ENCODE data around the gene ARFGAP1.
A peak's percentile ranks its signal among the peaks of the same experiment; 100 is the strongest.

ARFGAP1 gene

GRCh38 chr20:63272105-63273058 lies at the start of gene ARFGAP1:
TSS of gene ARFGAP1 (plus strand) at chr20:63272813. CDS start at chr20:63275581, 2,768 bp downstream.
- DNase-seq: peak; percentile 87 to 92

- peak; percentile 58 to 64 for DNase-seq
Observed at GRCh38 chr20:63223121-63223825, 49.3 kb upstream of the ARFGAP1 start.

GRCh38 chr20:63223826-63224207 lies 48.8 kb upstream of the ARFGAP1 start:
- no peak for DNase-seq

- no peak for DNase-seq
Observed at GRCh38 chr20:63224412-63225081, 48.1 kb upstream of the ARFGAP1 start.

GRCh38 chr20:63225082-63225454 lies 47.5 kb upstream of the ARFGAP1 start:
- no peak for DNase-seq

- no peak for DNase-seq
Observed at GRCh38 chr20:63226042-63226943, 46.3 kb upstream of the ARFGAP1 start.

- no peak for DNase-seq
Observed at GRCh38 chr20:63227260-63227659, 45.4 kb upstream of the ARFGAP1 start.

- DNase-seq: no peak
Observed at GRCh38 chr20:63228806-63229205, 43.8 kb upstream of the ARFGAP1 start.

GRCh38 chr20:63230800-63231268 lies 41.8 kb upstream of the ARFGAP1 start:
- DNase-seq: no peak

GRCh38 chr20:63232235-63233060 lies 40.2 kb upstream of the ARFGAP1 start:
- DNase-seq: no peak

- no peak for DNase-seq
Observed at GRCh38 chr20:63233061-63233344, 39.6 kb upstream of the ARFGAP1 start.

GRCh38 chr20:63233924-63234323 lies 38.7 kb upstream of the ARFGAP1 start:
- no peak for DNase-seq

GRCh38 chr20:63234693-63235398 lies 37.8 kb upstream of the ARFGAP1 start:
- DNase-seq: peak in 1 of 2 experiments; percentile 50

GRCh38 chr20:63235399-63235983 lies 37.1 kb upstream of the ARFGAP1 start, which contains the start of gene BIRC7:
TSS of gene BIRC7 (plus strand) at chr20:63235905. CDS start at chr20:63236097, 192 bp downstream.
- no peak for DNase-seq

- no peak for DNase-seq
Observed at GRCh38 chr20:63236116-63236837, 36.3 kb upstream of the ARFGAP1 start.

GRCh38 chr20:63238031-63238430 lies 34.6 kb upstream of the ARFGAP1 start:
- DNase-seq: no peak

- DNase-seq: no peak
Observed at GRCh38 chr20:63238514-63239125, 34.0 kb upstream of the ARFGAP1 start.

GRCh38 chr20:63239431-63239830 lies 33.2 kb upstream of the ARFGAP1 start:
- no peak for DNase-seq

GRCh38 chr20:63240004-63240403 lies 32.6 kb upstream of the ARFGAP1 start:
- no peak for DNase-seq

Data from activated T-cell treated with anti-CD3 and anti-CD28 coated beads, Interleukin-2, amount 50 U/mL, for 48 hours (primary cell).